GM19023 (cell line): Measurements from ENCODE around the gene ARHGEF16.

Experiments used
- ATAC-seq: cut with Tn5 transposase; IDR thresholded peaks from one replicate; pipeline ENCODE4 v1.9.1; 2021; ENCODE audit warnings: mild to moderate bottlenecking, moderate library complexity; ENCODE audit not compliant: unreplicated experiment

The ARHGEF16 gene

DNA sequence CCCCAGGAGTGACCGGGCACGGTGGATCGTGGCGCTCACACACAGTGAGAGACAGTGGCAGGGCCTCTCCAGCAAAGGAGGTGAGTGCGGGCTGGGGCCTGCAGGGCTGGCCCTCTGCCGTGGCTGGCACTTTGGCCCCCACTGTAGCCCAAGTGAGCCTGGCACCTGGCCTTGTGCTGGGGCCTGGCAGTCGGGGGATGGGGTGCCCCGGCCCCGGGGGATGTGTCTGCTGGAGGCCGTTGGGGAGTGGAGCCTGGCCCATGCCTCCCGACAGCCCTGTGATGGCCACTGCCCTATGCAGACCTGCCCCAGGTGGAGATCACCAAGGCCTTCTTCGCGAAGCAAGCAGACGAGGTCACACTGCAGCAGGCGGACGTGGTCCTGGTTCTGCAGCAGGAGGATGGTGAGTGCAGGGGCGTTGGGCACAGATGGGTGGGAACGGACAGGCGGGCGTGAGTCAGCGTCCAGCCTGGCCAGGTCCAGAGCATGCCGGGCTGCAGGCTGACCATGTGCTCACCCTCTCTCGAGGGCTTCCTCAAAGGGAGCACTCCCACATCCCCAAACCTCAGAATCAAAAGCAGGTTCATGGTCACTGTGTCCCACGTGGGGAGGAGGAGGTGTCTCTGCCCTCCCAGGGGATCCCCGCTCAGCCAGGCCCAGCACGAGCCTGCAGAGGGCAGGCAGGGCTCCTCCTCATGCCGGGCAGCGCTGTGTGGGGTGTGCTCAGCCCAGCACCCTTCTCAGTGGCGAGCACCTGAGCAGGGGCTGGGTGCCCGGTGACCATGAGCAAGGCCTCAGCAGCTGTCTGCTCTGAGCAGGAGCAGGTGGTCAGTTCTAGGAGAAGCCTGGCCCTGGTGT, 25.3 kb downstream of the ARHGEF16 start:
- ATAC-seq = no peak

DNA sequence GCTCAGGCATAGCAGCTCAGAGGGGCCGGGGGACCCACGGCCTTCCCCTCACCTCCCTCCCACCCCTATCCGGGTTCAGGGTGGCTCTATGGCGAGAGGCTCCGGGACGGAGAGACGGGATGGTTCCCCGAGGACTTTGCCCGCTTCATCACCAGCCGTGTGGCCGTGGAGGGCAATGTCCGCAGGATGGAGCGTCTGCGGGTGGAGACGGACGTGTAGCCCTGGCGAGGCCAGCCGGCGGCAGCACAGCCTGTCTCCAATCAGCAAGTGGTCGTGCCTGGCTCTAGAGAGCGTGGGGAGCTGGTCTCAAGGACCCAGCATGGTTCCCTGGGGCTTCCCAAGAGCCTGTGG, 25.9 kb downstream of the ARHGEF16 start:
- no peak for ATAC-seq

DNA sequence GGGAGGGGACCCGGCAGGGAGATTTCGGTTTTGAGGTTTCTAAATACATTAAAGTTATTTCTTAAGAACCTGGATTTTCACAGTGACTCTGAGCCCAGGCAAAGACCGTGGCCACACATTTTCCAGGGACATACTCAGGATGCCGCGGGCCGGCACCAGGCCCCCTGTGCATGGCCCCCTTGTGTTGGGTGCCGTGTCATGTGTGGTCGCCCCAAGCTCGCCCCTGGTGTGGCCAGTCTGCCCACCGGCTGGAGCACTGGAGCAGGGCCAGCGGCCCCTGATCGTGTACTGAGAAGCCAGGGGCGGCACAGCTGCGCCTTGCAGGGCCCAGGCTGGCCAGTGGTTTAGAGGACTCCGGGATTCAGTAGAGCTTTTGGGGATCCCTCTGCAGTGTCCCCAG, 26.6 kb downstream of the ARHGEF16 start:
- no peak for ATAC-seq

DNA sequence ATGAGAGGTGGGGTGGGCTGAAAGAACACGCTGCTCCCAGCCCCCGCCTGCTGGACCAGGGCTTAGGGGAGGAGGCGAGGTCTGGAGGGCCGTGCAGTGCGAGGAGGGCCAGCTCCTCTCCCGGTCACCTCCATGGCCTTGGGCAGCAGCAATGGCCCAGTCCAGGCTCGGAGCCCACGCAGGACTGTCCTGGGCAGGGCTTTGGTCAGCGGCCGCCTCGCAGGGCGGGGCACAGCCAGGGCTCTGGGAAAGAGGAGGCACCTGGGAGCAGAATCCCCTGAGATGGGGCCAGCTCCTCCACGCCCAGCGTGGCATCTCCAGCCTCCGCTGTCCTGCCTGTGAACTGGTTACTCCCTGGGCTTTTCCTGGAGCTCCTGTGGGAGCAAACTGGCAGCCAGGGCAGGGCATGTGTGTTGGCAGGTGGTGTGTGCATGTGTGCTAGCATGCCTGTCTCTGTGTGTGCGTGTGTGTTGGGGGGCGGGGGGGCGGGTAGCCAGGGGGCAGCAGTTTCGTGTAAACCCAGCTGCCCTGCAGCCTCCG, 27.4 kb downstream of the ARHGEF16 start:
- ATAC-seq = no peak

DNA sequence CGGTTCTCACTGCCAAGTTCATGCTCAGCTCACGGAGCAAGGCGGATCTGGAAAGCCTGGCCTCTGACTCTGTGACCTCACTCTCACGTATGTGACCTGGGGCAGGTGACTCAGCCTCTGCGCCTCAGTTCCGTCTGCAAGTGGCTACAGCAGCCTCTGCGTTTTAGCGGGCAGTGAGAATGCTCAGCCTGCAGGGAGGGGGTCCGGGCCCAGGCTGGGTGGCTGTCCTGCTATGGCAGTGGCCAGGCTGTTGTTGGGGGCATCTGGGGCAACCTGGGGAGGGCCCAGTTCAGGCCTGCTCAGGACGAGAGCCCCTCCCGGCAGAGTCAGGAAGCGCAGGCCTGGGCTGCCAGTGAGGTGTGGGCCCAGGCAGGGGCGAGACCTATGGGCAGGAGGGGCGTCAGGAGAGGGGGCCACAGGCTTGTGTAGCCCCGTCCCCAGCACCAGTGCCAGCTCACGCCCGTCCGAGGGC, 27.9 kb downstream of the ARHGEF16 start:
- ATAC-seq = no peak

DNA sequence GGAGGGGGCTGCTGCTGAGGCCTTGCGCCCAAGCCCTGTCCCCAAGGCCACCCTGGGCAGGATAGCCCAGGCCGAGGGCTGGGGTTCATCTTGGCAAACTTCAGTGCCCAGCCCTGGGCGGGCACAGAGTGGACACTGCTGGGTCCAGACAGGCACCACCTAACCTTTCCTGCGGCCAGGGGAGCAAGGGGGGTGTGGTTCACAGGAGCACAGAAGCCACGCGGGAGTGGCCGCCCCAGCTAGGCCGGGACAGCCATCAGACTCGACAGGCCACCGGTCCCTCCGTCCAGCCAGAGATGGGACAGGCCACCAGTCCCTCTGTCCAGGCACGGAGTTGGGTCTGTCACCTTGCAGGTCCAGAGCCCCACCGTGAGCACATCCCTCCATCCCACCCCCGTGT, 28.9 kb downstream of the ARHGEF16 start:
- no peak for ATAC-seq

DNA sequence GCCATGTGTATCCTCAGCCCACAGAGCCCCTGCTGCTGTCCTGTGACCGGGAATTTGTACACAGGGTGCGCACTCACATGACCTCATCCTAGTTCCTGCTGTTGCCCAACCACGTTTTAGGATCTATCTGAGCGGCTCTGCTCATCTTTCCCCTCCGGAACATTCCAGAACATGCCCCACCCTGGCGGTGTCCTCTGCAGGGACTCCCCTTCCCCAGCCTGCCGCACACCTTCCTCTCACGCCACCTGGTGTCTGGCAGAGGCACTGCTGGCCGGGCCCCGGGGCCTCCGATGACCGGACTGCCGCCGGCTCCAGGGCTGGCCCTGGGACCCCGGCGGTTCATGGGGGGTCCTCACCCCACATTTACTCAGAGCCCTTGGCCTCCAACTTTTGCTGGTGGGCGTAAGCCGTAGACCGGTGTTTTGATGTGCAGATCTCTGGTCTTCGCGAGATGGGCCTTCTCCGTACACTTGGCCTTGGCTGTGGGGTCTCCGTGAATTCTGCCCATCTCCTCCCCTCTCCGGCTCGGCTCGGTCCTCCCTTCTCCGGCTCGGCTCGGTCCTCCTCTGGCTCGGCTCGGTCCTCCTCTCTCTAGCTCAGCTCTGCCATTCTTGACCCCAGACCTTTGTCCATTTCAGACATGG, 29.5 kb downstream of the ARHGEF16 start:
- ATAC-seq = no peak

DNA sequence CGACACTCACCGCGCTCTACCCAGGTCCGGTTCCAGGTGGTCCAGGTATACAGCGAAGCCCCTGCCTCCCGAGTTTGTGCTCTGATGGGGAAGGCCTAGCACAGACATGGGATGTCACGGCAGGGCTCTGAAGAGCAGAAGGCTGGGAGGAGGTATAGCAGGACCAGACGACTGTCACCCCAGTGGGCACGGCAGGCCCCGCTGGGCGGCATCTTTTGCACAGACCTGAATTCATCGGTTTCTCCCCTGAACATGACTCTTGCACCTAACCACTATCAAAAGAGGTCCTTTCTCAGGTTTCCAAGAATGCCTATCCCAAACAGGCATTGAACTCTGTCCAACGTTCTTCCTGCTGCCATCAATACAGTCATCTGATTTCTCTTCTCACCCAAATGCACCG, 30.6 kb downstream of the ARHGEF16 start:
- ATAC-seq = no peak

DNA sequence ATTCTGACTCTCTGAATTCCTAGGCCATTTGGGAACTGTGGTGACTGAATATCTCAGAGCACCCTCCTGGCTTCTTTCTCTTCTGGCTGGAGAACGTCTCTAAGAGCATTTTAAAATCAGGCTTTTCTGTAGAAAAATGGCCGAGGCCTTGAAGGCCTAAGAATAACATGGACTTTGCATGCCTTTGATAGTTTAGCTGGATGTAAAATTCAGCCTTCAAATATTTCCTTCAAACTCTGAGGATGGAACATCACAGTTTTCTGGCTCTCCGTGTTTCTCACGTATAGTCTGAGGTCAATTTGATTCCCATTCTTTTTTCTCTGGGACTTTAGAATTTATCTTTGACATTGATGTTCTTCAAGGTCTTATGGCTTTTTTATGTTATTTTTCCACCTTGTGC, 34.0 kb downstream of the ARHGEF16 start:
- no peak for ATAC-seq

DNA sequence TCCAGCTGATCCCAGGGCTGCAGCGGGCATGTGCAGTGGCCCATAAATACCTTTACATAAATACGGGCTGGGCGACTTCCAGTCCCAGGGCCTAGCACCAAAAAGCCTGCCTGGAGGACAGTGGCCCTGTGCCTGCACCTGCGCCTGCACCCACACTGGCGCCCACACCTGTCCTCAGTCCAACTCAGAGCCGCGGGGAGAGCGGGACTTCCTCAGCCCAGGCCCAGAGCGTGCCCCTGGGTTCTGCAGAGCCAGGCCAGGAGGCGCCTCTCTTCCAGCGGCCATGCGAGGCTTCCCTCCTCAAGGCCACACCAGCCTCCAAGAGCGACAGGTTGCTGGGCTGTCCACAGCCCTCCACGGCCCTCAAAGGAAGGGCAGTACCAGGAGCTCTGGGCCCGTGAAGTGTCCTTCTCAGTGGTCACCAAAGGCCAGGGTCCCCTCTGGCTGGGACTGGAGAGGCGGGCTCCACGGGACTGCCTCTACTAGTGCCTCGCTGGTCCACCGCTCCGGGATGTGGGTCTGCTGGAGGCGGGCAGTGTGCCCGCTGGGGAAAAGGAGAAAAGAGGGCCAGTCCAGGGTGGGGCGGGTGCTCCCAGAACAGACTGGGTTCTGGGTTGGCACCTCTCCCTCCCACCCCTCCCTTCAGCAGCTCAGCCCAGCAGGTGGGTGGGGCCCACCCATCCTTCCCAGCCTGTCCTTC, 35.7 kb downstream of the ARHGEF16 start:
- ATAC-seq = no peak

DNA sequence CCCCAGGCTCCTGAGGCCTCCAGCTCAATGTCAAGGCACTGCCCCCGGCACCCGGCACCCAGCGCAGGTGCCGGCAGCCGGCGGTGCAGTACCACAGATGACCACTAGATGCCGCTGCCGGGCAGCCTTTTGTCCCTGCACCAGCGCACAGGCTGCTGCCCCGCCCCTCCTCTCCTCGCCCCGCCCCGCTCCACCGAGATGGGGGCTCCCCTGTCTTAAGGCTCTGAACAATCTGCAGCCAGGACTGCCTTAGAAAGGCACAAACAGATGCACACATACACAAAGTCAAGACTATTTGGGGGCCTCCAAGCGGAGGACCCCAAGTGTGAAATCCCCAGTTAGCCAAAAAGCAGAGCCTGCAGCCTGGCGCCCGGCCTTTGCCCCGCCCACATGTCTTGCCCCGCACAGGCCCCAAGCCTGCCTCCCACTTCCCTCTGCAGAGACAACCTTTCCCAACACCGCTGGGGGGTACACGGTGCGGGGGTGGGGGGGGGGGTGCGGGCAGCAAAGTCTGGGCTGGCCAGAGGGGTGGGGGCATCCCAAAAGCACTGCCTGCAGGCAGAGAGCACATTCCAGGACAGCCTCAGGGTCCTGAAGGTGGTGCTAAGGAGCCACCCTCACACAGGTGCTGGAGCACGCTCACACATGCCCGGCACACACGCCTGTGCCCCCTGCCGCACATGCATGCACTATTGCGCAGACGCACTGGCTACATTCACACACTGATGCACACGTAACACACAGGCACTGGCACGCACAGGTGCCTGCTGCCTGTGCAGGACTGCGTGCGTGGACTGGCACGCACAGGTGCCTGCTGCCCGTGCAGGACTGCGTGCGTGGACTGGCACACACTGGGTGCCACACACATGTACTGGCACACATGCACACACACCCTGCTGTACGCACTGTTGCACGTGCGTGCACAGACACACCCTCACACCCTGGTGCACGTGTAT, 37.1 kb downstream of the ARHGEF16 start:
- ATAC-seq = peak; percentile 66

DNA sequence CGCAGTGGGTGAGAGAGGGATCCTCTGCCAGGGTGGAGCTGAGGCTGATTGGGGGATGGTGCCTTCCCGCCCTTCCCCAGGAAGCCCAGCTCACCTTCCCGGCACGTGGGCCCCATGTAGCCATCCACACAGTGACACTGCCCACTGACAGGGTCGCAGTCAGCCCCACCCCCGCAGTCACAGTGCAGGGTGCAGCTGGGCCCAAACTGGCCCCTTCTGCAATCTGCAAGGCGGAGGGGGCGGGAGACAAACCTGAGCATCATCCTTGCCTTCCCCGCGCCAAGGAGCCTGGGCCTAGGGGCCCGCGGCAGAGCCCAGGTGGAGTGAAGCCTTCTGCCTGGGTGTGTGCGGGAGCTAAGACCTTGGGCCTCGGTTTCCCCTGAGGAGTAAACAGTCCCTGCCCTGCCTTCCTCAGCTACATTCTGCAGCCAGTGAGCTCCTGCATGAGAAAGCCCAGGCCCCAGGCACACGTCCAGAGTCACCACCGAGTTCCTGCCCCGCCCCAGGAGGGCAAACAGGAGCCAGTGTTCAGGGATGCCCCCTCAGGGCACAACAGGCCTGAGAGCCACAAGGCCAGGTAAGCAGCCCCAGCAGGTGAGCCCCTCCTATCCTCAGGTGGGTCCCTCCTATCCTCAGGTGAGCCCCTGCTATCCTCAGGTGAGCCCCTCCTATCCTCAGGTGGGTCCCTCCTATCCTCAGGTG, 38.2 kb downstream of the ARHGEF16 start:
- no peak for ATAC-seq

DNA sequence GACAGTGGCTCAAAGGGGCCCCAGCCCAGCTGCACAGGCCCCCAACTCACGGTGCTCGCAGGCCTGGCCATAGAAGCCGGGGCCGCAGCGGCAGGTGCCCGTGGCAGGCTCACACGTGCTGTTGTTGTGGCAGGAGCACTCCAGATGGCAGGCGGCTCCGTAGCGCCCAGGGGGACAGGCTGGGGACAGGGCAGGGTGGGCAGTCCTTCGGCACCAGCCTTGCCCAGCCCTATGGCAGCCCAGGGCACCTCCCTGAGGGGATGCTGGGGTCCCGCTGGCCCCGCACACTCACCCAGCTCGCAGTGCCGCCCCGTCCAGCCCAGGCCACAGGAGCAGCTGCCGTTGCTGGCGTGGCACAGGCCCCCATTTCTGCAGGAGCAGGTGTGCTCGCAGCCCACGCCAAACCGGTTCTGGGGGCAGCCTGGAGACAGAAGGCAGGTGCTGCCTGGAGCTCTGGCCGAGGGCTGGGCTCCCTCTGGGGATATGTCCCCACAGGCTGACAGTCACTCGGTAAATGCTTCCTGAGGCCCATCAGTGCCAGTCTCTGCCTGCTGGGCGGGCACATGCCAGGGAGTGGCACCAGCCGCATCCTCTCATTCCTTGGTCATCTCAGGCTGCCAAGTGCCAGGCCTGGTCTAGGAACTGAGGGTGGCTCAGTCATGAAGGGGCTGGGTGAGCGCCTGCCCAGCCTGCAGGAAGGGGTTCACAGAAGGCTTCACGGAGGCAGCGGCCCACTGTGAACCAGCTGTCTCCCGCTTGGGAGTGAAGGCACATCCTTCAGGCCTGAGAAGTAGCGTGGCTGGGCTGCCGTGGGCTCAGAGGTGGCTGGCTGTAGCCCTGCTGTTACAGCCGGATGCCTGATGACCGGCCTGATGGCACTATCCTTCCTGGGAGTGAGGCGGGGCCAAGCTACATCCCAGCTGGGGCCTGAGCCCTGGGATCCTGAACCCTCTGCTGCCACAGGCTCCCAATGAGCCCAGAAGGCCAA, 40.1 kb downstream of the ARHGEF16 start:
- ATAC-seq = no peak

DNA sequence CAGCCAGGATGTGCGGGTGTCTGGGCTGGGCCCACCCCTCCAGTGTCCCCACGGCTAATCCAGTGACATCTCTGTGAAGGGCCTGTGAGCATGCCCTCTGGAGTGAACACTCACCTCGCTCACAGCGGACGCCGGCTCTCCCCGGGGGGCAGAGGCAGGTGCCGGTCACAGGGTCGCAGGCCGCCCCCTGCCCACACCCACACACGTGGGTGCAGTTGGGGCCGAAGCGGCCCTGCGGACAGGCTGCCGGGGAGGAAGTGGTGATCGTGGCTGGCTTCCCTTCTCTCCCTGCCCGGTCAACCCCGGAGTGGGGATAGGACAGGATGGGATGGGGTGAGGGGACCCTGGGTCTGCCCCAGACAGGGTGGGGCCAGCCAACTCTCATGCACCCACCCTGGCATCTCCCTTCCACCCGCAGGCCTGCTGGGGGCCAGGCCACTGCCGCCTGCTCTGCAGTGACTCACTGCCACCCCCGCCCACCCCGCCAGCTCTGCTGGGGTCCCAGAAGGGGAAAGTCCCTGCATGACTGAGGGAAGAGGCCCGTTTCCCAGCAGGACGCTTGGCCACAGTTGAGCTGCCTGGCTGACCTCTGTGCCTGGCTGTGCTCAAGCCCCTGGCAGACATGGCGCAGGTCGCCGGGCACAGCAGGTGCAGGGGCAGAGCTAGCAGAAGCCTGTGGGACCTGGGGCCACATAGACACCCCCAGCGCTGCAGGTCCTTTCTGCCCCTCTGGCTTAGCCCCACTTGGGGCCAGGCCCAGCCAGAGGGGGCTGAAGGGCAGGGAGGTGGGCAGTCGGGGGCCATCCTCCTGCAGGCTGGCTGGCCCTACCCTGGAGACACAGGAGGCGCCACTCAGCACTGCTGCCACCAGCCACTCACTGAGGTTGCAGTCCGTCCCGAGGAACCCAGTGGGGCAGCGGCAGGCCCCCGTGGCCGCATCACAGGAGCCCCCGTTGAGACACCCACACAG, 41.6 kb downstream of the ARHGEF16 start:
- ATAC-seq = no peak

DNA sequence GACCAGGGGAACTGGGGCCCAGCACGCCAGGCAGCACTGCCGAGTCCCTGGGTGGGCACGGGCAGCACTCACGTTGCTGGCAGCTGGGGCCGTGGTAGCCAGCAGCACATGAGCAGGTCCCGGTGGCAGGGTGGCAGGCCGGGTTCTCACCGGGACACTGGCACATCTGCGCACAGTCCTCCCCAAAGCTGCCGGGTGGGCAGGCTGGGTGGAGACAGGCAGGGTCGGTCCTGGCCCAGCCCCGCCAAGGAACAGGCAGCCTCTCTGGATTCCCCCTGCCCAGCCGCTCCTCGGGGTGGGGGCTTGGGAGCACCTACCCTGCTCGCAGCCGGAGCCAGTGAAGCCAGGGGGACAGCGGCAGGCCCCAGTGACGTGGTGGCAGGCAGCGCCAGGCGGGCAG, 42.5 kb downstream of the ARHGEF16 start:
- ATAC-seq = no peak

DNA sequence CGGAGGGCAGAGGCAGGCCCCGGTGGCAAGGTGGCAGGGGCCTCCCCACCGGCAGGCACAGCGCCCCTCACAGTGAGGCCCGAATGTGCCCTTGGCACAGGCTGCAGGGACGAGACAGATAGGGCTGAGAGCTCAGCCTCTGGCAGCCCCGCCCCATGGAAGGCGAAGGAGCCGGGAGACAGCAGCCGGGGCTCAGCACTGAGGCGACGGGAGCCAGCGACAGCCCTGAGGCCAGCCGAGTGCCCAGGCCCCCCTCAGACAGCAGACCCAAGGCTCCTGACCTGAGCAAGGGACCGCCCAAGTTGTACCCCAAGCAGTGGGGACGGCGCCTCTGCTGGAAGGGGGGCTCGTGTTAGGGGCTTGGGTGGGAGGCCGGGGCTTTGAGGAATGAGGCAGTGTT, 43.1 kb downstream of the ARHGEF16 start:
- ATAC-seq = no peak

DNA sequence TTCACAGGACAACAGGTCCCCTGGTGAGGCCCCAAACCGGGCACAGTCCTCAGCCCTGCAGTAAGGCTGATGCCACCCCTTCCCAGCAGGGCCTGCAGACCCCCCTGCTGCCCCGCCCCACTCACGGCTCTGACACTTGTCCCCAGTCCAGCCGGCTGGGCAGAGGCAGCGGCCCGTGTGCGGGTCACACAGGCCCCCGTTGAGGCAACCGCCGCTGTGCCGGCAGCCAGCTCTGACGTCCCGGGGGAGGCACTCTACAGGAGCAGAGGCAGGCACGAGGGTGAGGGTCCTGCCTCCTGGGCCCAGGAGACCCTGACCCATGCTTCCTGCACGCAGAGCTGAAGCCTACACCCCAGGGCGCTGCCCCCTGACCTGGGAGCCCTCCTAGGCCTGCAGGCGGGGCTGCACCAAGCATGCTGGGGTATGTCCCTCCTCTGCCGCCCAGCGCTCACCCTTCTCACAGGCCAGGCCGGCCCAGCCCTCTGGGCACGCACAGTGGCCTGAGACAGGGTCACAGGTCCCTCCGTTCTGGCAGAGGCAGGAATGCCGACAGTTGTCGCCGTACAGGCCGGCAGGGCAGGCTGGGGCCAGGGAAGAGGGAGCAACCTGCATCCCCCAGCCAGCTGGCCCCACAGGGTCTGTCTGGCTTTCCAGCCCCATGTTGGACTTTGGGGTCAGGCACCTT, 43.9 kb downstream of the ARHGEF16 start:
- ATAC-seq = no peak
